Breast epithelium (tissue), 4 donors: ENCODE results near the gene LYPD3. TPM values are rescaled to one million over a fixed set of nuclear protein-coding genes. Genes with fewer than 3 reads are reported as not detected.

Source experiments
- DNase-seq, 2 donors: peaks; one replicate each; pipeline ENCODE4 v3.0.0-alpha.2; 2019; ENCODE audit warnings: low spot score in 2 of 2
- H3K27ac ChIP-seq, 2 donors: fragments of 200-600 bp; sonication (generic) in 1 of 2; one replicate each; pipeline ENCODE4 v1.5.1; 2016 to 2019; ENCODE audit warnings: mild to moderate bottlenecking in 1 of 2
- H3K27me3 ChIP-seq, 2 donors: fragments of 200-600 bp; sonication (generic) in 1 of 2; one replicate each; pipeline versions ENCODE4 v1.5.1 to v1.6.0; 2017 to 2019; ENCODE audit warnings: control low read depth in 1 of 2, mild to moderate bottlenecking in 1 of 2
- H3K36me3 ChIP-seq: fragments of 200-600 bp; one replicate; pipeline ENCODE4 v1.5.1; 2019
- H3K4me1 ChIP-seq, 2 donors: fragments of 200-600 bp; sonication (generic); one replicate each; pipeline ENCODE4 v1.5.1; 2016 to 2019; ENCODE audit warnings: control low read depth in 1 of 2
- H3K4me3 ChIP-seq, 3 donors: fragments of 200-600 bp; sonication (generic); 1 replicate in 2 of 3; 2 replicates in 1 of 3; pipeline ENCODE4 v1.5.1; 2016 to 2019; ENCODE audit warnings: mild to moderate bottlenecking in 3 of 3, moderate library complexity in 2 of 3
- H3K9me3 ChIP-seq, 2 donors: fragments of 200-600 bp; sonication (generic) in 1 of 2; one replicate each; pipeline ENCODE4 v1.5.1; 2016 to 2019; ENCODE audit warnings: control low read depth in 1 of 2
- POLR2A ChIP-seq: fragments of 450-650 bp; IDR thresholded peaks from one replicate; pipeline ENCODE4 v1.6.1; 2016; ENCODE audit warnings: antibody characterized with exemption, mild to moderate bottlenecking, moderate library complexity
- POLR2AphosphoS5 ChIP-seq, 3 donors: sonication (generic); formaldehyde crosslinking; IDR thresholded peaks; one replicate each; pipeline ENCODE4 v1.6.1; 2017; ENCODE audit warnings: antibody characterized with exemption in 3 of 3
- intact Hi-C: fragments of 100-400 bp; cut with DNase I; formaldehyde crosslinking; loops from one replicate; pipeline ENCODE4 v1.15.1; 2023; ENCODE audit warnings: low total_unique reads
- total RNA-seq, 3 donors: library from RNA; depleted of rRNA; stranded (reverse); fragments of >200 nt; gene quantifications; one replicate each; pipeline ENCODE4 v1.1.0, GENCODE V29; 2016
- TF ChIP-seq, protein P1 (sequence below), 3 donors: fragments of 450-650 bp; IDR thresholded peaks; one replicate each; pipeline ENCODE4 v1.5.1; 2016 to 2017; ENCODE audit warnings: antibody characterized with exemption in 3 of 3, mild to moderate bottlenecking in 3 of 3, moderate library complexity in 3 of 3

Gene LYPD3
- total RNA-seq, 3 donors from 2014 or later: 5.2 to 17.6 TPM; not detected in 1

DNA sequence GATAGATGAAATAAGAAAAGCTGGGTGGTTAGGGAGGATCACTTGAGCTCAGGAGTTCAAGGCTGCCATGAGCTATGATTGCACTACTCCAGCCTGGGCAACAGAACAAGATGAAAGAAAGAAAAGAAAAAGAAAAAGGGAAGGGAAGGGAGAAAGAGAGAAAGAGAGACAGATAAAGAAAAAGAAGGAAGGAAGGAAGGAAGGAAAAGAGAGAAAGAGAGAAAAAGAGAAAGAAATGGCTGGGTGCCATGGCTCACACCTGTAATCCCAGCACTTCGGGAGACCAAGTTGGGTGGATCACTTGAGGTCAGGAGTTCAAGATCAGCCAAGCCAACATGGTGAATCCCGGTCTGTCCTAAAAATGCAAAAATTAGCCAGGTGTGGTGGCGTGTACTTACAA lies 29.6 kb downstream of the LYPD3 start:
- Histone ChIP-seq H3K4me3 (no peak overlapping the region), H3K36me3 (no peaks in the 10 kb centered on the region), H3K9me3 (no peaks in the 10 kb centered on the region), H3K27me3 (no peaks in the 10 kb centered on the region), H3K4me1 (peaks cover 0 to 4% of the 10 kb centered on the region in 2 donors), H3K27ac (no peak overlapping the region)
- TF ChIP-seq, protein P1, sequence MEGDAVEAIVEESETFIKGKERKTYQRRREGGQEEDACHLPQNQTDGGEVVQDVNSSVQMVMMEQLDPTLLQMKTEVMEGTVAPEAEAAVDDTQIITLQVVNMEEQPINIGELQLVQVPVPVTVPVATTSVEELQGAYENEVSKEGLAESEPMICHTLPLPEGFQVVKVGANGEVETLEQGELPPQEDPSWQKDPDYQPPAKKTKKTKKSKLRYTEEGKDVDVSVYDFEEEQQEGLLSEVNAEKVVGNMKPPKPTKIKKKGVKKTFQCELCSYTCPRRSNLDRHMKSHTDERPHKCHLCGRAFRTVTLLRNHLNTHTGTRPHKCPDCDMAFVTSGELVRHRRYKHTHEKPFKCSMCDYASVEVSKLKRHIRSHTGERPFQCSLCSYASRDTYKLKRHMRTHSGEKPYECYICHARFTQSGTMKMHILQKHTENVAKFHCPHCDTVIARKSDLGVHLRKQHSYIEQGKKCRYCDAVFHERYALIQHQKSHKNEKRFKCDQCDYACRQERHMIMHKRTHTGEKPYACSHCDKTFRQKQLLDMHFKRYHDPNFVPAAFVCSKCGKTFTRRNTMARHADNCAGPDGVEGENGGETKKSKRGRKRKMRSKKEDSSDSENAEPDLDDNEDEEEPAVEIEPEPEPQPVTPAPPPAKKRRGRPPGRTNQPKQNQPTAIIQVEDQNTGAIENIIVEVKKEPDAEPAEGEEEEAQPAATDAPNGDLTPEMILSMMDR (IDR thresholded peaks at IDR 0.05): no peak
- no peak for TF ChIP-seq POLR2A
- TF ChIP-seq POLR2AphosphoS5 (IDR thresholded peaks at IDR 0.05): no peak
- DNase-seq: no peak
- intact Hi-C loops: no loop called here

DNA sequence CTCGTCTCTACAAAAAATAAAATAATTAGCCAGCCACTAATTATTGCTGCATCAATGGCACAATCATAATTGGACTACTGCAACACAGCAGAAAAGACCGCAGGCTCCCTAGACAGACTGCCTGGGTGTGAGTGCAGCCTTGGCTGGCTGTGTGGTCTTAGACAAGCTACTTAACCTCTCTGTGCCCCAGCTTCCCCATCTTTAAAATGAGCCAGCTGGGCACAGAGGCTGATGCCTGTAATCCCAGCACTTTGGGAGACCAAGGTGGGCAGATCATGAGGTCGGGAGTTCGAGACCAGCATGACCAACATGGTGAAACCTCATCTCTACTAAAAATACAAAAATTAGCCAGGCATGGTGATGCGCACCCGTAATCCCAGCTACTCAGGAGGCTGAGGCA lies 31.7 kb downstream of the LYPD3 start:
- DNase-seq: no peak
- Histone ChIP-seq H3K4me3 (no peak overlapping the region), H3K27ac (no peak overlapping the region), H3K36me3 (no peaks in the 10 kb centered on the region), H3K9me3 (no peaks in the 10 kb centered on the region), H3K27me3 (no peaks in the 10 kb centered on the region), H3K4me1 (no peaks in the 10 kb centered on the region)
- intact Hi-C loops: no loop called here
- TF ChIP-seq POLR2AphosphoS5 (IDR thresholded peaks at IDR 0.05) (no peak), POLR2A (no peak)
- TF ChIP-seq, protein P1 (IDR thresholded peaks at IDR 0.05): no peak

DNA sequence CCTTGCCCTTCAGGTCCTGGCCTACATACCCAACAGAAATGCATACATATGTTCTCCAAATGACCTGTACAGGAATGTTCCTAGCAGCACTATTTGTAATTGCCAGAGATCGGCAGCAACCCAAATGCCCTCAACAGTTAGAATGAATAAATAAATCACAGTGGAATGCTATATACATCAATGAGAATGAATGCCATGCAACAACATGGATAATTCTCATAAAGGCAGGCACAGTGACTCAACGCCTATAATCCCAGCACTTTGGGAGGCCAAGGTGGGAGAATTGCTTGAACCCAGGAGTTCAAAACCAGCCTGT lies 32.1 kb downstream of the LYPD3 start:
- Histone ChIP-seq H3K9me3 (no peaks in the 10 kb centered on the region), H3K36me3 (no peaks in the 10 kb centered on the region), H3K27ac (no peak overlapping the region), H3K4me1 (no peaks in the 10 kb centered on the region), H3K27me3 (no peaks in the 10 kb centered on the region), H3K4me3 (no peak overlapping the region)
- intact Hi-C loops: no loop called here
- TF ChIP-seq POLR2A (no peak), POLR2AphosphoS5 (IDR thresholded peaks at IDR 0.05) (no peak)
- TF ChIP-seq, protein P1 (IDR thresholded peaks at IDR 0.05): no peak
- DNase-seq: no peak

DNA sequence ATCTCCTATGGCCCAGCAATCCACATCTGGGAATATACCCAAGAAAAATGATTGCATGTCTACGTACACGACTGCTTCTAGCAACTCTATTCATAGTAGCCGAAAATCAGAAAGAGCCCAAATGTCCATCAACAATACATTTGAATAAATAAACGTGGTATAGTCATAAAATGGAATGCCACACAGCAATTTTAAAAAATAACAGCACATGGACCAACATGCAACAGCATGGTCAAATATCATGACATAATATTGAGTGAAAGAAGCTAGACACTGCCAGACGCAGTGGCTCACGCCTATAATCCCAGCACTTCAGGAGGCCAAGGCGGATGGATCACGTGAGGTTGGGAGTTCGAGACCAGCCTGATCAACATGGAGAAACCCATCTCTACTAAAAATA lies 34.4 kb downstream of the LYPD3 start:
- intact Hi-C loops: no loop called here

DNA sequence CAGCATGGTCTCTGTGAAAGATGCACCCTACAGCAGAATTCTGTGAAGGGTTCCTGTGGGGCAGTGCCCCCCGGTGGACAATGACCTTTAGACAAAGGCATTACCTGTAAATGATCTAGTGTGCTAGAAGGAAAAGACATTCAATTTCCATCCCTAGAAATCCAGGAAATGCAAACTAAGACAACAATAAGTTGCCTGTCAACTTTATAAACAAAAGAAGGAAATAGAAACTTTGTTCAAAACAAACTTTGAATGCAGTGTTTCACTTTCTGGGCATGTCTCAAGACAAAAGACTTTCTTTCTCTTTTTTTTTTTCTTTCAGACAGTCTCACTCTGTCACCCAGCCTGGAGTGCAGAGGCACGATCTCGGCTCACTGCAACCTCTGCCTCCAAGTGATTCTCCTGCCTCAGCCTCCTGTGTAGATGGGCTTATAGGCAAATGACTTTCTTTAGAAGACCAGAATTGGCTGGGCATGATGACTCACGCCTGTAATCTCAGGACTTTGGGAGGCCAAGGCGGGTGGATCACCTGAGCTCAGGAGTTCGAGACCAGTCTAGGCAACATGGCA lies 35.2 kb downstream of the LYPD3 start:
- DNase-seq: no peak
- Histone ChIP-seq H3K4me3 (no peak overlapping the region), H3K4me1 (peaks cover 0 to 5% of the 10 kb centered on the region in 2 donors), H3K36me3 (no peaks in the 10 kb centered on the region), H3K9me3 (no peaks in the 10 kb centered on the region), H3K27ac (peak overlapping the region; percentile 60 to 64), H3K27me3 (no peaks in the 10 kb centered on the region)
- intact Hi-C loops: no loop called here
- TF ChIP-seq, protein P1 (IDR thresholded peaks at IDR 0.05): no peak
- TF ChIP-seq POLR2AphosphoS5 (IDR thresholded peaks at IDR 0.05): no peak
- TF ChIP-seq POLR2A: no peak

More for the DNA sequence above, 34.4 kb downstream of the LYPD3 start:
- Histone ChIP-seq H3K9me3 (no peaks in the 10 kb centered on the region), H3K27ac (peak overlapping the region in 1 of 2 donors; percentile 60), H3K4me1 (peaks cover 0 to 2% of the 10 kb centered on the region in 2 donors), H3K36me3 (no peaks in the 10 kb centered on the region), H3K4me3 (no peak overlapping the region), H3K27me3 (no peaks in the 10 kb centered on the region)
- TF ChIP-seq, protein P1 (IDR thresholded peaks at IDR 0.05): no peak
- TF ChIP-seq POLR2AphosphoS5 (IDR thresholded peaks at IDR 0.05) (no peak), POLR2A (no peak)
- no peak for DNase-seq
